Right lobe of liver (tissue), 6 donors: ENCODE data around the gene ARL6IP4. TPM values are rescaled to one million over a fixed set of nuclear protein-coding genes. Genes with fewer than 3 reads are reported as not detected.

ENCODE experiments used
- ATAC-seq, 4 donors: fragments of 200-7000 bp; cut with Tn5 transposase; one replicate each; pipeline ENCODE4 v1.9.1; 2020; ENCODE audit warnings: mild to moderate bottlenecking in 4 of 4, moderate library complexity in 4 of 4
- DNase-seq, 3 donors: peaks; one replicate each; pipeline ENCODE4 v3.0.0-alpha.2; 2020
- H3K27ac ChIP-seq, 3 donors: fragments of 200-600 bp; one replicate each; pipeline ENCODE4 v1.8.0; 2022
- H3K27me3 ChIP-seq, 2 donors: fragments of 200-600 bp; one replicate each; pipeline ENCODE4 v1.8.0; 2022
- H3K36me3 ChIP-seq, 4 donors: fragments of 200-600 bp; sonication (generic) in 1 of 4; one replicate each; pipeline versions ENCODE4 v1.5.1 to v1.8.0; 2017 to 2022; ENCODE audit warnings: control low read depth in 1 of 4
- H3K4me1 ChIP-seq, 4 donors: fragments of 200-600 bp; sonication (generic) in 1 of 4; one replicate each; pipeline versions ENCODE4 v1.5.1 to v1.8.0; 2017 to 2022; ENCODE audit warnings: control low read depth in 1 of 4
- H3K4me3 ChIP-seq, 3 donors: fragments of 200-600 bp; one replicate each; pipeline ENCODE4 v1.8.0; 2022
- H3K9me3 ChIP-seq, 4 donors: fragments of 200-600 bp; sonication (generic) in 1 of 4; one replicate each; pipeline versions ENCODE4 v1.5.1 to v1.8.0; 2017 to 2022; ENCODE audit warnings: control low read depth in 1 of 4
- POLR2A ChIP-seq: fragments of 450-650 bp; IDR thresholded peaks from one replicate; pipeline ENCODE4 v1.6.1; 2017; ENCODE audit warnings: antibody characterized with exemption, mild to moderate bottlenecking
- WGBS: methylation state at CpG from one replicate; pipeline ENCODE4 v1.1.6; 2018; ENCODE audit warnings: low coverage, low lambda C conversion rate; ENCODE audit not compliant: insufficient coverage; ENCODE audit errors: missing lambda C conversion rate; 5-methylcytosine and 5-hydroxymethylcytosine counted together
- intact Hi-C, 2 donors: fragments of 100-400 bp; cut with DNase I; formaldehyde crosslinking; loops; one replicate each; pipeline versions ENCODE4 v1.11.2 to v1.14.1; 2022
- total RNA-seq, 6 experiments: library from RNA; depleted of rRNA in 2 of 6; stranded (reverse); fragments of >200 nt in 2 of 6; fragmentation: NEBNext Ultra II Directional in 3 of 6; extraction: Animal tissue kit (Norgen Biotek cat#: 25700) in 3 of 6; gene quantifications; one replicate each; pipeline versions ENCODE4 v1.1.0 to v1.2.4, GENCODE V29; 2016 to 2023
- TF ChIP-seq, protein P1 (sequence below), 4 donors: fragments of 200-600 bp in 3 of 4; fragments of 450-650 bp in 1 of 4; IDR thresholded peaks; one replicate each; pipeline versions ENCODE4 v1.5.1 to v1.8.0; 2016 to 2022; ENCODE audit warnings: antibody characterized with exemption in 4 of 4, mild to moderate bottlenecking in 2 of 4
- donor health status: DM: no; HTN: yes; CAD: no.
- donor health status: DM: no; HTN: no; CAD: no.
- donor health status: DM: no; HTN: no; CAD: no.
- donor health status: DM: no; HTN: yes; CAD: no.
- donor health status: DM: no; HTN: yes; CAD: no.

Gene ARL6IP4
- total RNA-seq, 6 experiments from 2014 or later = 84.7 to 146 (median 110) TPM

DNA sequence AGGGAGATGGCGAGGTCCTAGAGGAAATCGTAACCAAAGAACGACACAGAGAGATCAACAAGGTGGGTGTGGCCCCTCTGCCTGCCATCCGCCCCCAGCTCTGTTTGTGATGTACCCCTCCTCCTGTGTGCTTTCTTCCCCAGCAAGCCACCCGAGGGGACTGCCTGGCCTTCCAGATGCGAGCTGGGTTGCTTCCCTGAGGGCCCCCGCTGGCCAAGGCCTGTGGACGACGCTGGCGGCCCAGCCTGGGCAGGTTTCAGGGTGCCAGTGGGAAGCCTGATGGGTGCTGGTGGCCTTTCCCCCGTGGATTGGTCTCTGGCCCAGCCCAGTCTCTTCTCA lies 2.0 kb downstream of the ARL6IP4 start:
- intact Hi-C loops = loop anchor here in 1 of 2 donors (10.0 kb wide), 1 partner anchor 252 kb away; the partner anchor contains the start of genes MPHOSPH9 and MTRFR
- peak in 1 of 3 donors; percentile 51 for DNase-seq
- no peaks in the 10 kb centered on the region for H3K27me3 ChIP-seq
- 35% methylated on average over 2 of the region's 11 CpGs for WGBS
- TF ChIP-seq, protein P1, sequence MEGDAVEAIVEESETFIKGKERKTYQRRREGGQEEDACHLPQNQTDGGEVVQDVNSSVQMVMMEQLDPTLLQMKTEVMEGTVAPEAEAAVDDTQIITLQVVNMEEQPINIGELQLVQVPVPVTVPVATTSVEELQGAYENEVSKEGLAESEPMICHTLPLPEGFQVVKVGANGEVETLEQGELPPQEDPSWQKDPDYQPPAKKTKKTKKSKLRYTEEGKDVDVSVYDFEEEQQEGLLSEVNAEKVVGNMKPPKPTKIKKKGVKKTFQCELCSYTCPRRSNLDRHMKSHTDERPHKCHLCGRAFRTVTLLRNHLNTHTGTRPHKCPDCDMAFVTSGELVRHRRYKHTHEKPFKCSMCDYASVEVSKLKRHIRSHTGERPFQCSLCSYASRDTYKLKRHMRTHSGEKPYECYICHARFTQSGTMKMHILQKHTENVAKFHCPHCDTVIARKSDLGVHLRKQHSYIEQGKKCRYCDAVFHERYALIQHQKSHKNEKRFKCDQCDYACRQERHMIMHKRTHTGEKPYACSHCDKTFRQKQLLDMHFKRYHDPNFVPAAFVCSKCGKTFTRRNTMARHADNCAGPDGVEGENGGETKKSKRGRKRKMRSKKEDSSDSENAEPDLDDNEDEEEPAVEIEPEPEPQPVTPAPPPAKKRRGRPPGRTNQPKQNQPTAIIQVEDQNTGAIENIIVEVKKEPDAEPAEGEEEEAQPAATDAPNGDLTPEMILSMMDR (IDR thresholded peaks at IDR 0.05) = no peak
- no peak for TF ChIP-seq POLR2A
- H3K9me3 ChIP-seq = no peaks in the 10 kb centered on the region
- H3K4me3 ChIP-seq = no peak overlapping the region
- peaks cover 0 to 17% (median 5%) of the 10 kb centered on the region in 4 donors for H3K36me3 ChIP-seq
- H3K27ac ChIP-seq = no peak overlapping the region
- peaks cover 0 to 49% (median 23%) of the 10 kb centered on the region in 4 donors for H3K4me1 ChIP-seq
- ATAC-seq = no peak

DNA sequence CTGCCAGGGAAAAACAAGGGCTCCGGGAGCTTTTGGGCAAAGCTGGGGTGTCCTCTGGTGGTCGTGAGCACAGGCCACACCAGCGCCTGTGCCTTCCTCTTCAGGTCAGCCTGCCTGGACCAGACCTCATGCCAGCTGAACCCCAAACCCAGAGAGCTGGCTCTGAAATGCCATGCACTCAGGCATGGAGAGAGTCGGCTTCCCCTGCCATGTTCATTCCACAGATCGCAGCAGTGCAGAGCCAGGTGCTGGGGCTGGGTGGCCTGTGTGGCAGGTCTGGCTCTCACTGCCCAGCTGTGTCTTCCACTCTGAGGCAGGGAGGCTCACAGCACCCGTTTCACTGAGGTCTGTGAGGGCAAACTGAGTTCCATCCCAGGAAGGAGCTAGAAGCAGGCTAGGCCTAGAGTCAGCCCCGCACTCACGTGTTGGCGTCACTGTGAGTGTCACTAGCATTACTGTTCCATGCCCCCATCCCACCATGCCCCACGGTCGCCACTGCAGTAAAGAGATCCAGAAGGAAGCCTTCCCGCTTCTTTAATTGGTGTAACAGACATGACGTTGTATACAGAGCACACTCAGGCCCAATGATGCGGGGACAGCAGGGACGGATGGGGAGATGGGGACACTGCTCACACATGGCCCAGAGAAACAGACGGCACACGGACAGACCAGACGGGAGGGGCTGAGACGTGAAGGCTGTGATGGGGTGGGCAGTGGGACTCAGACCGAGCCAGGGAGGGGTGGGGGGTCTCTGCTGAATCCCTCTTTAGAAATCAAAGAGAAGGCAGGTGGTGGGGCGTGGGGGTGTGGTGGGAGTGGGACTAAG lies 2.7 kb downstream of the ARL6IP4 start:
- intact Hi-C loops = loop anchor here in 1 of 2 donors (10.0 kb wide), 1 partner anchor 252 kb away; the partner anchor contains the start of genes MPHOSPH9 and MTRFR
- no peaks in the 10 kb centered on the region for H3K27me3 ChIP-seq
- TF ChIP-seq, protein P1 (IDR thresholded peaks at IDR 0.05) = no peak
- TF ChIP-seq POLR2A = no peak
- peaks cover 0 to 21% (median 8%) of the 10 kb centered on the region in 4 donors for H3K36me3 ChIP-seq
- H3K4me3 ChIP-seq = no peak overlapping the region
- no peaks in the 10 kb centered on the region for H3K9me3 ChIP-seq
- ATAC-seq (peak in 1 of 4 donors; percentile 1), DNase-seq (peak in 1 of 3 donors; percentile 43)
- WGBS = 63% methylated on average over 9 of the region's 21 CpGs
- peak overlapping the region in 2 of 3 donors; percentile 21 to 58 for H3K27ac ChIP-seq
- H3K4me1 ChIP-seq = peaks cover 0 to 49% (median 23%) of the 10 kb centered on the region in 4 donors

DNA sequence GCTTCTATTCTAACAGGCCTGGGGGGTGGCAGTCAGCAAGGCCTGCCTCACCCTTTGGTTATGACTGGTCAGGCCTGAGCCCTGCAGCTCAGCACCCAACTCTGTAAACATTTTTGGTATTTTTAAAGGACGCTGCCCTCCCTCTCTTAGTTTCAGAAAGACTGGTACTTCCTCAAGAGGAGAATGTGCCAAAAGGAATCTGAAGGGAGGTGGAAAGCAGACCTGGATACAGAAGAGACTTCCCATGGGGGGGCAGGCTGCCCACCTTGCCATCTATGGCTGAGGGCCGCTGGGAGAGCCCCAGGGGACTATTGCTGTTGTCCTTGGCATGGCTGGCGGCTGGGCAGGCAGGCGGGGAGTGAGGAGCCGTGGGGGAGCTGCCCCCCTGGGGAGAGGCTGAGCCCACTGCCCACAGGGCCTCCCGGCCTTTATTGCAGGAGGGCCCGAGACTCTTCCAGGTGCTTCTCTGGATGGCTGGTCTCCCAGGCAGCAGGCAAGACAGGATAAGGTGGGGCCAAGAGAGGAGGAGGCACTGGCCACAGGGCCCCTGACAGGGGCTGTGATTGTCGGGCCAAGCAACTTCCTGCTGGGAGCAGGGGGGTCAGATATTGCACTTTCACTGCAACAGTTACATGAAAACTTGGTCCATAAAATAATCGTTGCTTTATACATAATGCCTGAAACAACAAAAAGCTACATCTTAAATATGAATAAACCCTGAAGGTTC lies 3.5 kb downstream of the ARL6IP4 start:
- Histone ChIP-seq H3K4me3 (no peak overlapping the region), H3K36me3 (peaks cover 0 to 26% (median 8%) of the 10 kb centered on the region in 4 donors), H3K9me3 (no peaks in the 10 kb centered on the region), H3K4me1 (peaks cover 0 to 49% (median 23%) of the 10 kb centered on the region in 4 donors), H3K27me3 (no peaks in the 10 kb centered on the region), H3K27ac (peak overlapping the region; percentile 21 to 58 (median 53))
- TF ChIP-seq, protein P1 (IDR thresholded peaks at IDR 0.05) = no peak
- no peak for TF ChIP-seq POLR2A
- DNase-seq (peak in 1 of 3 donors; percentile 59), ATAC-seq (peak in 1 of 4 donors; percentile 2)
- intact Hi-C loops = loop anchor here in 1 of 2 donors (10.0 kb wide), 1 partner anchor 251 kb away; the partner anchor contains the start of genes MPHOSPH9 and MTRFR
- WGBS = 5% methylated on average over 3 of the region's 9 CpGs

DNA sequence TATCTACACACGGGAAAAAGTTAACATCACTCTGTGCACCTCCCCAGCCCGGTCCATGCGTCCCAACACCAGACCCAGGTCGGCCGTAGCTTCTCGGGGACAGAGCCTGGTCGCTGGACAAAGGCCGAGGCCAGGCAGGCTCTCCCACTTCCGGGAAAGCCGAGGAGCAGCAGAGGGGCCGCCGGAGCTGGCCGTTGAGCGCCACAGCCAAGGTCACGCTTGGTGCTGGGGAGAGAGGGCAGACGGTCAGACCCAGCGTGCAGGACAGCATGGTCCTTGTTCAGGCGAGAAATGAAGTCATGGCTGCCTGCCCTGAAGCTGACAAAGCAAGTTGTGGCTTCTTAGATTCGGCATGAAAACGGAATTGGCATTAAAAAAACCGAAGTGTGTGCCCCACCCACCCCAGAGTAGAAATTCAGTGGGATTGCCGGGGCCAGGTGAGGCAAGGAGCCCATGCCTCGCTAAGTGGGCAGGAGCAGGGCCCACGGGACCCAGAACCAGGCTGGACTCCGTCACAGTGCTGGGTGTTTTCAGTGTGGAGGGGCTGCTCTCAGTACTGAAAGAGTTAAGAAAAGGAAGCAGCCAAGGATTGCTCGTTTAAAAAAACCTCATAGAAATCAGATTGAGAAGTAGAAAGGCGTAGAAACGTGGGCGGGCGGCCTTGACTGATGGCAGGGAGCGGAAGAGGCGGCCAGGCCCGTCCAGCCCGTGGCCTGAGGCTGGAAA lies 4.3 kb downstream of the ARL6IP4 start:
- DNase-seq = peak; percentile 81 to 82 (median 82)
- no peaks in the 10 kb centered on the region for H3K9me3 ChIP-seq
- peaks cover 0 to 45% (median 22%) of the 10 kb centered on the region in 4 donors for H3K4me1 ChIP-seq
- 9% methylated on average over 23 of the region's 34 CpGs for WGBS
- ATAC-seq = peak; percentile 54 to 66 (median 58)
- no peak overlapping the region for H3K4me3 ChIP-seq
- H3K36me3 ChIP-seq = peaks cover 0 to 31% (median 8%) of the 10 kb centered on the region in 4 donors
- intact Hi-C loops = loop anchor here in 1 of 2 donors (10.0 kb wide), 1 partner anchor 250 kb away; the partner anchor contains the start of genes MPHOSPH9 and MTRFR
- no peaks in the 10 kb centered on the region for H3K27me3 ChIP-seq
- peak overlapping the region; percentile 21 to 58 (median 53) for H3K27ac ChIP-seq
- TF ChIP-seq, protein P1 (IDR thresholded peaks at IDR 0.05) = no peak
- TF ChIP-seq POLR2A = no peak
